K562 (cell line): ENCODE measurements around the gene DIPK1A. TPM values are rescaled to one million over a fixed set of nuclear protein-coding genes. Genes with fewer than 3 reads are reported as not detected.

ENCODE experiments used
- ATF2 ChIP-seq: sonication (generic); formaldehyde crosslinking; IDR thresholded peaks from 2 replicates; pipeline ENCODE4 v1.8.1; 2022; ENCODE audit warnings: missing genetic modification reagents
- CEBPB ChIP-seq: fragments of 450-650 bp; IDR thresholded peaks from 2 replicates; pipeline ENCODE4 v1.6.1; 2016; ENCODE audit warnings: missing genetic modification characterization, missing compliant biosample characterization
- CHD7 ChIP-seq: fragments of 200-600 bp; sonication (generic); IDR thresholded peaks from one replicate; pipeline ENCODE4 v1.6.1; 2012; ENCODE audit warnings: mild to moderate bottlenecking, low read depth, low read length, inconsistent platforms
- ELF1 ChIP-seq: fragments of 200-800 bp; sonication (Bioruptor generic); IDR thresholded peaks from 2 replicates; pipeline ENCODE4 v1.6.1; 2016; ENCODE audit warnings: missing genetic modification characterization, missing compliant biosample characterization
- ETV5 ChIP-seq: sonication (generic); formaldehyde crosslinking; IDR thresholded peaks from 2 replicates; pipeline ENCODE4 v1.4.0; 2020; ENCODE audit warnings: low read depth, mild to moderate bottlenecking, missing genetic modification reagents
- FIP1L1 ChIP-seq: fragments of 200-400 bp; formaldehyde crosslinking; IDR thresholded peaks from 2 replicates; pipeline ENCODE4 v1.6.1; 2018; ENCODE audit warnings: mild to moderate bottlenecking, low read depth, low read length; ENCODE audit not compliant: poor library complexity, severe bottlenecking
- FOXK2 ChIP-seq, 2 experiments: fragments of 450-650 bp; IDR thresholded peaks in 1 of 2; conservative IDR thresholded peaks in 1 of 2; 2 replicates each; pipeline ENCODE4 v1.6.1; 2016; ENCODE audit warnings: low read depth in 2 of 2, mild to moderate bottlenecking in 1 of 2
- KLF16 ChIP-seq: IDR thresholded peaks from 2 replicates; pipeline ENCODE4 v1.6.1; 2016; ENCODE audit warnings: antibody characterized with exemption
- MYC ChIP-seq, 2 experiments: fragments of 250-450 bp in 1 of 2; sonication (Bioruptor Pico) in 1 of 2; IDR thresholded peaks; 2 replicates each; pipeline versions ENCODE4 v1.5.1 to v1.6.1; 2012 to 2021; ENCODE audit warnings: low read depth in 2 of 2, borderline replicate concordance in 1 of 2, improper control_type of control experiment in 1 of 2, low read length in 1 of 2, mild to moderate bottlenecking in 1 of 2, moderate library complexity in 1 of 2
- NFYB ChIP-seq: IDR thresholded peaks from 2 replicates; pipeline ENCODE4 v1.6.1; 2011; ENCODE audit warnings: mild to moderate bottlenecking, moderate library complexity; ENCODE audit not compliant: insufficient read length; ENCODE audit errors: extremely low read depth
- SMARCC2 ChIP-seq: fragments of 450-650 bp; IDR thresholded peaks from 2 replicates; pipeline ENCODE4 v1.6.1; 2017; ENCODE audit warnings: antibody characterized with exemption, moderate library complexity, mild to moderate bottlenecking, low read depth
- ZBTB9 ChIP-seq: fragments of 450-650 bp; formaldehyde crosslinking; IDR thresholded peaks from 2 replicates; pipeline ENCODE4 v1.4.0; 2020; ENCODE audit warnings: mild to moderate bottlenecking, moderate library complexity
- polyA plus RNA-seq, 8 experiments: library from polyadenylated mRNA; depleted of rRNA in 4 of 8; stranded (reverse) in 5 of 8; unstranded in 3 of 8; fragments of >200 nt; fragmentation: Nextera tagmentation in 2 of 8; fragmentation: Illumina TruSeq in 1 of 8; extraction: Ambion mirVana in 2 of 8; extraction: Trizol in 1 of 8; gene quantifications; 2 replicates each; pipeline versions ENCODE4 v1.2.1 to v1.2.3, GENCODE V29; 2011 to 2014; ENCODE audit warnings: inconsistent platforms in 1 of 8, missing spikeins in 1 of 8
- total RNA-seq, 7 experiments: library from RNA; depleted of rRNA in 6 of 7; stranded (reverse); fragments of >200 nt in 6 of 7; fragmentation: Illumina TruSeq in 2 of 7; extraction: Trizol in 2 of 7; gene quantifications; 2 replicates each; pipeline versions ENCODE4 v1.2.1 to v1.2.3, GENCODE V29; 2011 to 2021; ENCODE audit warnings: low replicate concordance in 1 of 7

Gene DIPK1A
- total and polyA plus RNA-seq, 9 of the 15 experiments (the other 6 are each of a cell fraction or from before 2014, with no cell fraction given), result 0.54 to 2.5 (median 1.3) TPM

GRCh38 chr1:92817986-92818764 lies 143.1 kb downstream of the DIPK1A start (continued):
- TF ChIP-seq CHD7 (no peak), SMARCC2 (no peak), ZBTB9 (CRISPR knock-in tag) (no peak), FIP1L1 (no peak), ELF1 (0 out of 2 replicates have a peak, but pooled peaks have one; percentile 25), MYC (IDR thresholded peaks at IDR 0.05; ENCODE audit: low read depth, low read length) (no peak), MYC (CRISPR knock-in tag; IDR thresholded peaks at IDR 0.05; ENCODE audit: borderline replicate concordance, low read depth) (no peak), ATF2 (CRISPR knock-in tag) (no peak), KLF16 (peak; percentile 18; the same call in 1 of the 2 replicates), ETV5 (CRISPR knock-in tag) (no peak), CEBPB (tag) (0 out of 2 replicates have a peak, but pooled peaks have one; percentile 25), NFYB (no peak), FOXK2 (conservative IDR thresholded peaks at IDR 0.05 in 1 of 2, IDR thresholded peaks at IDR 0.05 in 1 of 2; ENCODE audit: low read depth in 2 of 2) (peak in 1 of 2 experiments; percentile 20; a peak in 1 of 4 replicates)
